HUES64 (cell line): ENCODE measurements around the gene KIF21A.
"Not testable (repeated sequence)": the region's sequence is repeated elsewhere in the genome, so short reads cannot be mapped to it uniquely, and the experiment has no call there.

Experiments
- H3K27ac ChIP-seq: 2 replicates; pipeline ENCODE4 v1.7.0; 2013; ENCODE audit warnings: low read depth, low read length, inconsistent platforms
- H3K27me3 ChIP-seq: 2 replicates; pipeline ENCODE4 v1.6.1; 2013; ENCODE audit warnings: mild to moderate bottlenecking, low read length; ENCODE audit not compliant: insufficient read depth
- H3K36me3 ChIP-seq: 2 replicates; pipeline ENCODE4 v1.6.1; 2013; ENCODE audit warnings: mild to moderate bottlenecking, low read length; ENCODE audit not compliant: insufficient read depth
- H3K4me1 ChIP-seq: 2 replicates; pipeline ENCODE4 v1.6.1; 2013; ENCODE audit warnings: mild to moderate bottlenecking, low read length, moderate library complexity; ENCODE audit not compliant: insufficient read depth
- H3K4me3 ChIP-seq: 2 replicates; pipeline ENCODE4 v1.5.1; 2013; ENCODE audit warnings: mild to moderate bottlenecking, low read length, moderate library complexity
- H3K9ac ChIP-seq: 2 replicates; pipeline ENCODE4 v1.6.1; 2013; ENCODE audit warnings: mild to moderate bottlenecking, low read depth, low read length
- H3K9me3 ChIP-seq: 2 replicates; pipeline ENCODE4 v1.6.1; 2013; ENCODE audit warnings: low read depth, low read length; ENCODE audit not compliant: insufficient read depth
- WGBS: fragments of 150-250, 120-280 bp; methylation state at CpG from one replicate; pipeline ENCODE4 v1.1.7; 2013; ENCODE audit warnings: missing lambda C conversion rate; 5-methylcytosine and 5-hydroxymethylcytosine counted together

Gene KIF21A

DNA sequence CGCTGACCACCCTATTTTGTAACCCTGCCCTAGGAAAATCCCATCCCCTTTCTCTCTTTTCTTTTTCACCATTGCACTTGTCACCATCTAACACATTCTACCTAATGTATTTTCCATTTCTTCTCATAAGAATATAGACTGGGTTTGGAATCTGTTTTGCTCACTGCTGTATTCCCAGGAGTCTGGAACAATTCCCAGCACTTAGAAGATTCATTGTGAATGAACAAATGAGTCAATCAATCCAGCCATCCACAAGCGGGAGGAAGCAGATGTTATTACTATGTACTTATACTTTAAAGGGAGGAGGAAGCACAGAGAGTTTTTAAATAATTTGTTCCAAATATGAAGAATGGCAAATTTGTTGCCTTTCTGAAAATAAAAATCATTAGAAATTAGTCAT is 142.1 kb downstream of the KIF21A start:
- Histone ChIP-seq H3K36me3 (peaks cover 32% of the 10 kb centered on the region), H3K27me3 (no peaks in the 10 kb centered on the region), H3K9ac (no peak overlapping the region), H3K9me3 (no peaks in the 10 kb centered on the region), H3K4me1 (no peaks in the 10 kb centered on the region), H3K4me3 (no peak overlapping the region), H3K27ac (no peak overlapping the region)
- WGBS: 98% methylated on average over 2 of the region's 2 CpGs

DNA sequence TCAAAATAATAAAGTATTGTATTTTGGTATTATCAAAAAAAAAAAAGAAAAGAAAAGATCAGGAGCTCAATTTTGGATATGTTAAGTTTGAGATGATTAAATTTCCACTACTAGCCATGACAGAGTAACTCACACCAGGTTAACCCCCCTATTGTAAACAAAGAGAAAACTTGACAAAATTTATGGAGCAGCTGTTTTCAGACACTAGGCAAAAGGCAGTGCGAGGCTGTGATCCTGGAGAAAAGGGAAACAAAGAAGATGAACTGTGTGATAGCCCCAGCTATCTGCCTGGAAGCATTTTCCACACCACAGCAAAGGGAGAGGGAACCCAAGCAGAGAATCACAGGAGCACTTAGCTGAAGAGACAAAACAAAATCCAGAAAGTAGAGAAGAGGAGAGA is 145.0 kb downstream of the KIF21A start:
- 76% methylated on average over 1 of the region's 1 CpG for WGBS
- peaks cover 9% of the 10 kb centered on the region; the same call in 1 of the 2 replicates for H3K36me3 ChIP-seq

DNA sequence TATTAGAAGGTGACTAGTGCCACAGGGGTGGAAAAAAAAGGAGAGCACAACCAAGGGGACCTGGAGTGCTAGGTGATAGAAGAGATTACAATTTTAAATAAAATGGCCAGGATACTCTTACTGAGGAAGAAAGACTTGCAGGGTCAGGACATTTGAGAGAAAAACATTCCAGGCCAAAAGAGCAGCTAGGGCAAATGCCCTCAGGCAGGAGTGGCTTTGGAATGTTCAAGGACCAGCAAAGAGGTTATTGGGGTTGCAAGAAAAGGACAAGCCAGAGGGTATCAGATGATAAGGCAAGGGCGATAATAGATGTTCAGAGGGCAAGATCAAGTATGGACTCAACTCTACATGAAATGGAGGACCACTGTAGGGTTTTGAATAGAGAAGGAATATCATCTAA is 146.4 kb downstream of the KIF21A start:
- Histone ChIP-seq H3K9ac (no peak overlapping the region), H3K9me3 (no peaks in the 10 kb centered on the region), H3K27ac (no peak overlapping the region), H3K36me3 (no peaks in the 10 kb centered on the region), H3K27me3 (no peaks in the 10 kb centered on the region), H3K4me1 (0 out of 2 replicates have a peak, but pooled peaks cover 7% of the 10 kb centered on the region), H3K4me3 (no peak overlapping the region)
- WGBS: 92% methylated on average over 1 of the region's 1 CpG

More for the DNA sequence above, 145.0 kb downstream of the KIF21A start:
- no peak overlapping the region for H3K4me3 ChIP-seq
- H3K4me1 ChIP-seq: 0 out of 2 replicates have a peak, but pooled peaks cover 7% of the 10 kb centered on the region
- no peak overlapping the region for H3K9ac ChIP-seq
- no peaks in the 10 kb centered on the region for H3K9me3 ChIP-seq
- H3K27ac ChIP-seq: no peak overlapping the region
- H3K27me3 ChIP-seq: no peaks in the 10 kb centered on the region

- H3K9ac ChIP-seq, H3K4me1 ChIP-seq, H3K36me3 ChIP-seq, H3K27me3 ChIP-seq, H3K27ac ChIP-seq, H3K4me3 ChIP-seq, H3K9me3 ChIP-seq: not testable (repeated sequence)
- WGBS: 94% methylated on average over 12 of the region's 12 CpGs
Measured at GRCh38 chr12:39295593-39295992, 147.3 kb downstream of the KIF21A start.

GRCh38 chr12:39294715-39295114 is 148.2 kb downstream of the KIF21A start:
- WGBS: 90% methylated on average over 2 of the region's 2 CpGs
- H3K27ac ChIP-seq: no peak overlapping the region
- no peak overlapping the region for H3K4me3 ChIP-seq
- 0 out of 2 replicates have a peak, but pooled peaks cover 7% of the 10 kb centered on the region for H3K4me1 ChIP-seq
- H3K9ac ChIP-seq: no peak overlapping the region
- no peaks in the 10 kb centered on the region for H3K9me3 ChIP-seq
- H3K36me3 ChIP-seq: no peaks in the 10 kb centered on the region
- H3K27me3 ChIP-seq: no peaks in the 10 kb centered on the region

DNA sequence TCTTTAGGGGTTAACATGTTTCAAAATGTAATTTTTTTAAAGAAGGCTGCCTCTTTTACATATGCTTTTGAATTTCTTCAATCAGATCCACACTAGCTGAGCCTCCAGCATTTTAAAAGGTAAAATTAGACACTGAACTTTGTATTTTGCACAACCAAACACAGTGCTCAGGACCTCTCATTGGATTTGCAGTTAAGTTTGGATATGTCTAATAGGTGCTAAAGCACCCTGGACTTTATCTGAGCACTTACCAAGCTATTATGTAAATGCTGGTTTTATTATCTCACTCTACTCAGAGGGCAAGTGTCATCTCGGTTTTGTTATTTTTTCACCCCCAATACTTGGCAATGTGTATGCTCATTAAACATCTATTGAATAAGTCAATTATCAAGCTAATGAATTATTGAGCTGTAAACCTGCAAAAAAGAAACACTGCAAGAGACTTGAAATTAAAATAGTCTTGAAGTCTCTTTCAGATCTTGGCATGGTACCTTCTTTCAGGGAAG is 150.7 kb downstream of the KIF21A start:
- Histone ChIP-seq H3K36me3 (no peaks in the 10 kb centered on the region), H3K27ac (no peak overlapping the region), H3K9me3 (no peaks in the 10 kb centered on the region), H3K9ac (no peak overlapping the region), H3K27me3 (no peaks in the 10 kb centered on the region), H3K4me3 (no peak overlapping the region), H3K4me1 (0 out of 2 replicates have a peak, but pooled peaks cover 7% of the 10 kb centered on the region)
- WGBS: no CpG with 5 or more reads among the region's 1 CpG

GRCh38 chr12:39287817-39288216 is 155.1 kb downstream of the KIF21A start:
- H3K9ac ChIP-seq: no peak overlapping the region
- no peak overlapping the region for H3K27ac ChIP-seq
- H3K9me3 ChIP-seq: no peaks in the 10 kb centered on the region
- WGBS: 100% methylated on average over 2 of the region's 2 CpGs
- no peaks in the 10 kb centered on the region for H3K36me3 ChIP-seq
- no peaks in the 10 kb centered on the region for H3K27me3 ChIP-seq
- no peak overlapping the region for H3K4me3 ChIP-seq
- H3K4me1 ChIP-seq: no peaks in the 10 kb centered on the region

DNA sequence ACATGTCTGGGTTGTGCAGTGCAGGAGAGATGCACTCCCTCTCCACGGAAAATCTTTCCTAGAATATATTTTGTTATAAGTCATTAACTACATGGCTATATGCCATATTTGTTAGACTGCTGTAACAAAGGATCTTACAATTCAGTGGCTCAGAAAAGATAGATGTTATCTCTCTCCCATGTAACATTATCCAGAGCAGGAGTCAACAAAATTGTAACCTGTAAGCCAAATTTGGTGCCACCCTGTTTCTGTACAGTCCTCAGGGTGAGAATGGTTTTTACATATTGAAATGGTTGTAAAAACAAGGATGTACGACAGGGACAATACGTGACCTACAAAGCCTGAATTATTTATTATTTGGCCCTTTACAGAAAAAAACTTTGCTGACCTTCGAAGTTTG is 155.5 kb downstream of the KIF21A start:
- Histone ChIP-seq H3K36me3 (no peaks in the 10 kb centered on the region), H3K27ac (no peak overlapping the region), H3K27me3 (no peaks in the 10 kb centered on the region), H3K9me3 (no peaks in the 10 kb centered on the region), H3K4me1 (no peaks in the 10 kb centered on the region), H3K9ac (no peak overlapping the region), H3K4me3 (no peak overlapping the region)
- WGBS: 96% methylated on average over 3 of the region's 4 CpGs

GRCh38 chr12:39278426-39278825 is 164.5 kb downstream of the KIF21A start:
- Histone ChIP-seq H3K4me1 (no peaks in the 10 kb centered on the region), H3K36me3 (no peaks in the 10 kb centered on the region), H3K27me3 (no peaks in the 10 kb centered on the region), H3K9me3 (no peaks in the 10 kb centered on the region), H3K27ac (no peak overlapping the region), H3K4me3 (no peak overlapping the region), H3K9ac (no peak overlapping the region)

DNA sequence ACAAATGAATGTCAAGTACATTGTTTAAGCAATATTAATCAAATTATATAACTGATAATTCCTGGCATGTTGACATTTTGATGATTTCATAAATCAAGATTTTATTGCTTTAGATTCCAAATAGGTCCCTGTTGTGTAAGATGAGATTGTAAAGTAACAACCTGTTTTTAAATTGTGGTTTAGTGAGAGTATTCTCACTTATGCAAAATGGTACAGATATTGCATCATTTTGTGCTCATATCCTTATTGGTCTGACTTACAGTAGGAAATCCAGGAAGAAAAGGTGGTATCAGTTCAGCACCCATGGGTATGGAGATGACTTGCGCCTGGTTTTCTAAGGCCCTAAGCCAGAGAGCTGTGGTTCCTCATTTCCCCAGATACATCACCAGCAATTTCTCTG is 165.5 kb downstream of the KIF21A start:
- Histone ChIP-seq H3K9me3 (no peaks in the 10 kb centered on the region), H3K27ac (no peak overlapping the region)

DNA sequence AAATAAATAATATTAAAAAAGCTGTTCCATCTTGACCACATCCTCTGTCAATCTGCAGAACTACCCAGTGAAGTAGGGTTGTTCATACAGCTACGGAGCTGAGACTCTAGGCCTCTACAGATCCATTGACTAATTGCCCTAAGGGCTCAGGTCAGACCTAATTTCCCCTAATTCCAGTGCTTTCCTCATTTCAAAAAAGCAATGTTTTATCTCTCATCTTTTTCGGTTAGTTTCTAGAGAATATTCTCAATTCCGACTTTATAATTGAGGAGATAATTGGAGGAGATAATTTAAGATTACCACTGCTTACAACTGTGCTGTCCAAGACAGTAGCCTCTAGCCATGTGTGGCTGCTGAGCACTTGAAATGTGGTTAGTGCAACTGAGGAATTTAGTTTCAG is 167.1 kb downstream of the KIF21A start:
- H3K27me3 ChIP-seq: no peaks in the 10 kb centered on the region
- H3K4me3 ChIP-seq: no peak overlapping the region
- H3K4me1 ChIP-seq: no peaks in the 10 kb centered on the region
- no peaks in the 10 kb centered on the region for H3K9me3 ChIP-seq
- WGBS: 96% methylated on average over 3 of the region's 3 CpGs
- H3K9ac ChIP-seq: no peak overlapping the region
- no peak overlapping the region for H3K27ac ChIP-seq
- no peaks in the 10 kb centered on the region for H3K36me3 ChIP-seq

More for the DNA sequence above, 165.5 kb downstream of the KIF21A start:
- Histone ChIP-seq H3K36me3 (no peaks in the 10 kb centered on the region), H3K9ac (no peak overlapping the region), H3K4me3 (no peak overlapping the region), H3K4me1 (no peaks in the 10 kb centered on the region), H3K27me3 (no peaks in the 10 kb centered on the region)
- WGBS: 100% methylated on average over 1 of the region's 1 CpG
